ENCODE measurements around the gene SFTA2. TPM values are rescaled to one million over a fixed set of nuclear protein-coding genes. Genes with fewer than 3 reads are reported as not detected.

Gene SFTA2
- total and polyA plus RNA-seq, 2 experiments from 2014 or later = 0.86 TPM; not detected in 1

DNA sequence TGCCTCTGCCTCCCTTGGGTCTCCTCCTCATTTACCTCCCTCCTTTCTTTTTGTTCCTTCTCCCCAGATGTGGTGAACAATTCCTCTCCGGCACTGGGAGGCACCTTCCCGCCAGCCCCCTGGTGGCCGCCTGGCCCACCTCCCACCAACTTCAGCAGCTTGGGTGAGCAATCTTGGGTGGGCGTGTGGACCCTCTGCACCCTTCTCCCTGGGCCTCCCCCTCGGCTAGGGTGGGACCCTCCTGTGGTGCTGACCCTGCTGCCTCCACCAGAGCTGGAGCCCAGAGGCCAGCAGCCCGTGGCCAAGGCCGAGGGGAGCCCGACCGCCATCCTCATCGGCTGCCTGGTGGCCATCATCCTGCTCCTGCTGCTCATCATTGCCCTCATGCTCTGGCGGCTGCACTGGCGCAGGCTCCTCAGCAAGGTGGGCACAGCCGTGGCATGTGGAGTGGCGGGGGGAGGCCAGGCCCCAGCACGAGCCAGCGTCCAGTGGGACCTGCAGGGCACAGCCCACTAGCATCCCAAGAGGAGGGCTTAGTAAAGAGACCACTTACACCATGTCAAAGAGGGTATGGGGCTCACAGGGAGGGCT lies 38.9 kb downstream of the SFTA2 start:
- H3K27me3 ChIP-seq = no peaks in the 10 kb centered on the region
- DNase-seq (ENCODE audit: low read depth in 1 of 2, low spot score in 1 of 2) = no peak
- no peak overlapping the region for H3K27ac ChIP-seq
- peaks cover 28% of the 10 kb centered on the region for H3K36me3 ChIP-seq
- H3K4me1 ChIP-seq (ENCODE audit: low read depth) = no peaks in the 10 kb centered on the region
- no peaks in the 10 kb centered on the region for H3K9me3 ChIP-seq (ENCODE audit: low read depth)
- H3K4me3 ChIP-seq = no peak overlapping the region
- TF ChIP-seq, protein P1, sequence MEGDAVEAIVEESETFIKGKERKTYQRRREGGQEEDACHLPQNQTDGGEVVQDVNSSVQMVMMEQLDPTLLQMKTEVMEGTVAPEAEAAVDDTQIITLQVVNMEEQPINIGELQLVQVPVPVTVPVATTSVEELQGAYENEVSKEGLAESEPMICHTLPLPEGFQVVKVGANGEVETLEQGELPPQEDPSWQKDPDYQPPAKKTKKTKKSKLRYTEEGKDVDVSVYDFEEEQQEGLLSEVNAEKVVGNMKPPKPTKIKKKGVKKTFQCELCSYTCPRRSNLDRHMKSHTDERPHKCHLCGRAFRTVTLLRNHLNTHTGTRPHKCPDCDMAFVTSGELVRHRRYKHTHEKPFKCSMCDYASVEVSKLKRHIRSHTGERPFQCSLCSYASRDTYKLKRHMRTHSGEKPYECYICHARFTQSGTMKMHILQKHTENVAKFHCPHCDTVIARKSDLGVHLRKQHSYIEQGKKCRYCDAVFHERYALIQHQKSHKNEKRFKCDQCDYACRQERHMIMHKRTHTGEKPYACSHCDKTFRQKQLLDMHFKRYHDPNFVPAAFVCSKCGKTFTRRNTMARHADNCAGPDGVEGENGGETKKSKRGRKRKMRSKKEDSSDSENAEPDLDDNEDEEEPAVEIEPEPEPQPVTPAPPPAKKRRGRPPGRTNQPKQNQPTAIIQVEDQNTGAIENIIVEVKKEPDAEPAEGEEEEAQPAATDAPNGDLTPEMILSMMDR (IDR thresholded peaks at IDR 0.05; ENCODE audit: low read depth, low read length) = peak; percentile 21

DNA sequence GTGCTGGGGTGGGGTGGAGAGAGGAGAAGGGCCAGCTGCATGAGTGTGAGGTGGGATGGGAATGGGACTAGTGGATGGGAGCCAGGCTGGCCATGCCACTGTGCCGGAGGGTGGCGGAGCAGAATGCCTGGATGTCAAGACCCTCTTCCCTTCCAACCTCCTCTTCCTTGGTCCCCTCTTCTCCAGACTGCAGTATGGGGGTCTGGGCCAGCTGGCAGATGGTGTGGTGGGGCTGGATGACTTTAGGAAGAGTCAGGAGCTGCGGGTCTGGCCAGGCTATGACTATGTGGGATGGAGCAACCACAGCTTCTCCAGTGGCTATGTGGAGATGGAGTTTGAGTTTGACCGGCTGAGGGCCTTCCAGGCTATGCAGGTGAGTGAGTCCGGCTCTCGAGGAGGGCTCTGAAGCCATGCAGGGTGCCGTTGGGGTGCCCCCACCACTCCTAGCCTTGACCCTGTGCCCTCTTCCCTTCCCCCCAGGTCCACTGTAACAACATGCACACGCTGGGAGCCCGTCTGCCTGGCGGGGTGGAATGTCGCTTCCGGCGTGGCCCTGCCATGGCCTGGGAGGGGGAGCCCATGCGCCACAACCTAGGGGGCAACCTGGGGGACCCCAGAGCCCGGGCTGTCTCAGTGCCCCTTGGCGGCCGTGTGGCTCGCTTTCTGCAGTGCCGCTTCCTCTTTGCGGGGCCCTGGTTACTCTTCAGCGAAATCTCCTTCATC lies 40.0 kb downstream of the SFTA2 start:
- Histone ChIP-seq H3K4me1 (ENCODE audit: low read depth) (peaks cover 2% of the 10 kb centered on the region), H3K27me3 (no peaks in the 10 kb centered on the region), H3K4me3 (no peak overlapping the region), H3K36me3 (peaks cover 20% of the 10 kb centered on the region), H3K9me3 (ENCODE audit: low read depth) (no peaks in the 10 kb centered on the region), H3K27ac (no peak overlapping the region)
- TF ChIP-seq, protein P1 (IDR thresholded peaks at IDR 0.05; ENCODE audit: low read depth, low read length) = no peak
- DNase-seq (ENCODE audit: low read depth in 1 of 2, low spot score in 1 of 2) = no peak

GRCh38 chr6:30891450-30891723 lies 40.6 kb downstream of the SFTA2 start:
- peaks cover 8% of the 10 kb centered on the region for H3K4me1 ChIP-seq (ENCODE audit: low read depth)

GRCh38 chr6:30890646-30891449 lies 41.1 kb downstream of the SFTA2 start:
- H3K27me3 ChIP-seq = no peaks in the 10 kb centered on the region
- no peak overlapping the region for H3K4me3 ChIP-seq
- no peak for DNase-seq (ENCODE audit: low read depth in 1 of 2, low spot score in 1 of 2)
- peaks cover 13% of the 10 kb centered on the region for H3K4me1 ChIP-seq (ENCODE audit: low read depth)
- no peaks in the 10 kb centered on the region for H3K9me3 ChIP-seq (ENCODE audit: low read depth)
- H3K36me3 ChIP-seq = peaks cover 20% of the 10 kb centered on the region
- no peak overlapping the region for H3K27ac ChIP-seq
- TF ChIP-seq, protein P1 (IDR thresholded peaks at IDR 0.05; ENCODE audit: low read depth, low read length) = no peak

More at GRCh38 chr6:30891450-30891723, 40.6 kb downstream of the SFTA2 start:
- TF ChIP-seq, protein P1 (IDR thresholded peaks at IDR 0.05; ENCODE audit: low read depth, low read length) = no peak
- Histone ChIP-seq H3K4me3 (no peak overlapping the region), H3K9me3 (ENCODE audit: low read depth) (no peaks in the 10 kb centered on the region), H3K27ac (no peak overlapping the region), H3K36me3 (peaks cover 20% of the 10 kb centered on the region), H3K27me3 (no peaks in the 10 kb centered on the region)
- no peak for DNase-seq (ENCODE audit: low read depth in 1 of 2, low spot score in 1 of 2)

GRCh38 chr6:30889921-30890645 lies 41.9 kb downstream of the SFTA2 start:
- H3K9me3 ChIP-seq (ENCODE audit: low read depth) = no peaks in the 10 kb centered on the region
- H3K27ac ChIP-seq = no peak overlapping the region
- H3K4me3 ChIP-seq = no peak overlapping the region
- peaks cover 19% of the 10 kb centered on the region for H3K36me3 ChIP-seq
- TF ChIP-seq, protein P1 (IDR thresholded peaks at IDR 0.05; ENCODE audit: low read depth, low read length) = no peak
- H3K4me1 ChIP-seq (ENCODE audit: low read depth) = peaks cover 20% of the 10 kb centered on the region
- no peaks in the 10 kb centered on the region for H3K27me3 ChIP-seq
- no peak for DNase-seq (ENCODE audit: low read depth in 1 of 2, low spot score in 1 of 2)
